HG03025 (cell line): Measurements from ENCODE around the gene CBX1.
A peak's percentile ranks its signal among the peaks of the same experiment; 100 is the strongest.

ENCODE experiments used
- ATAC-seq: cut with Tn5 transposase; IDR thresholded peaks from one replicate; pipeline ENCODE4 v1.9.1; 2021; ENCODE audit warnings: mild to moderate bottlenecking, moderate library complexity; ENCODE audit not compliant: unreplicated experiment, low FRiP score

Gene CBX1

DNA sequence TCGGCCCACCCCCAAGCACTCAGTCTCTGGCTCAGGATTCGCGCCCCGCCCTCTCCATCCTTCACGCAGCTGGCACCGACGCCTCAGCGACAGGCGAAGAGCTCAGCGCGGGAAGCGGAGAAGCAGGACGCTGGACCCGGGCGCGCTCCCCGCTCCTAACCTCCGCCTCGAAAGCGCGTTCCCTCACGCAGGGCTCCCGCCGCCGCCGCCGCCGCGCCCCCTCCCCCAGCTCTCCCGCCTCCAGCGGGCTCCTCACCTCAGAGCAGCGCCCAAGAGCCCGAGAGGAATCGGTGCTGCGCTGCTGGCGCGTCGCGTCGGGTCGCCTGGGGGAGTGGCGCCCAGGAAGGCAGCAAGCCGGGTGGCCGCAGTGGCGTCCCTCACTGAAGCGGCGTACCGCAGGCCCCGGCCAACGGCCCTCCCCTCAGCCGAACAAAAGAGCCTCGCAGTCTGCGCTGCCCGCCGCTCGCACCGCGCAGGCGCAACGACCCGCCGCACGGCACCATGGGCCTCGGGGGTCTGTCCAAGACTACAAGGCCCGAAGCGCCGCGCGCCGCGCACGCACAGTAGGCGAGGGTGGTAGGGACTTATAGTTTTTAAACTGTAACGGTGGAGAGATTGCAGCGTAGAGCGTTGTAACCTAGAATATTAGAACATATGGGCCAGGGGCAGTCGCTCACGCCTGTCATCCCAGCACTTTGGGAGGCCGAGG, at the start of gene CBX1:
CBX1 (minus strand) TSS at position 467 of the 709 bp plus-strand sequence. CDS start 24,474 bp downstream, outside the sequence.
- ATAC-seq, result peak; percentile 78

DNA sequence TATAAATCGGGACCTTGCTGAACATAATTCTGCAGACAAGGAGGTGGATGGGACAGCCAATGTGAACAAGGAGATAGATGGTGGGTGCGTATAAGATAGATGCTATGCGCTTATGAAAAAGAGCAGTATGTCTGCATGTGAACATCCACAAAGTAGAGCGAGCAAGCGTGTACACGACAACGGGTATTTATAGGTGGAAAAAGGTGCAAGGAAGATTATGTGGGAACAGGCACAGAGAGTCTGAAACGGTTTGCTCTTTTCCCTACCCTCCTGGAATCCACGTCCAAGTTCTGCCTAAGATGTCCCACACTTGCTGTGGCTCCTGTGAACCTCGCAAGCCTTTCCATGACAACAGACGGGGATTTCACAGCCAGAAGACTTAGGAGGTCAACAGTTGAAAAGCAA, 49.3 kb upstream of the CBX1 start:
- ATAC-seq, result no peak

DNA sequence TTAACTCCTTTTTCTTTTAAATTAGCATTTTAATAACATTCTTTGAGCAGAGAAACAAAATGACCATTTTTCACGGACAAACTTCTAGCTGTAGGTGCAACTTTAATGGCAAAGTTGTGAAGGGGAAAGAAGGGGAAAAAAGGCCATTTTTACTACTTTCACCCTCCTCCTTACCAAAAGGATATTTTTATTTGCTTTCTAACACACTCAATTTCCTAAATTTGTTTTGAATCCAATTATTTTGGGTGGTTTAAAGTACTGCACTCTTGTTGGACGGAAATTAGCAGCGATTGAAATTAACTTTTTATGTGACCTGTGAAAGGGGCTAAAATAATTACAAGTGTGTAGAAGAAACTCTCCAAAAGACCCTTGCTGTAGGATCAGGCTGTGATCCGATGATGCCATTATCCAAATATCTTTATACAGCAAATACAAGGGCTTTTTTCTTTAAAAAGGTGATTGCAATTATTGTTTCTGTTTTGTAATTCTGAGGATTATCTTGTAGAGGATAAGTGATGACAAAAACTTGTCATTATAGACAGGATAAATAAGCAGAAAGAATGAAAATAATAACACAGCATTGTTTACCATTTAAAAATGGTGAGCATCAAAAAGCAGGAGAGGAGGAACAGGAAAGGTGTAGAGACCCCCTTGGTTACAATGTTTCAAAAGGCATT, 48.6 kb upstream of the CBX1 start:
- no peak for ATAC-seq

DNA sequence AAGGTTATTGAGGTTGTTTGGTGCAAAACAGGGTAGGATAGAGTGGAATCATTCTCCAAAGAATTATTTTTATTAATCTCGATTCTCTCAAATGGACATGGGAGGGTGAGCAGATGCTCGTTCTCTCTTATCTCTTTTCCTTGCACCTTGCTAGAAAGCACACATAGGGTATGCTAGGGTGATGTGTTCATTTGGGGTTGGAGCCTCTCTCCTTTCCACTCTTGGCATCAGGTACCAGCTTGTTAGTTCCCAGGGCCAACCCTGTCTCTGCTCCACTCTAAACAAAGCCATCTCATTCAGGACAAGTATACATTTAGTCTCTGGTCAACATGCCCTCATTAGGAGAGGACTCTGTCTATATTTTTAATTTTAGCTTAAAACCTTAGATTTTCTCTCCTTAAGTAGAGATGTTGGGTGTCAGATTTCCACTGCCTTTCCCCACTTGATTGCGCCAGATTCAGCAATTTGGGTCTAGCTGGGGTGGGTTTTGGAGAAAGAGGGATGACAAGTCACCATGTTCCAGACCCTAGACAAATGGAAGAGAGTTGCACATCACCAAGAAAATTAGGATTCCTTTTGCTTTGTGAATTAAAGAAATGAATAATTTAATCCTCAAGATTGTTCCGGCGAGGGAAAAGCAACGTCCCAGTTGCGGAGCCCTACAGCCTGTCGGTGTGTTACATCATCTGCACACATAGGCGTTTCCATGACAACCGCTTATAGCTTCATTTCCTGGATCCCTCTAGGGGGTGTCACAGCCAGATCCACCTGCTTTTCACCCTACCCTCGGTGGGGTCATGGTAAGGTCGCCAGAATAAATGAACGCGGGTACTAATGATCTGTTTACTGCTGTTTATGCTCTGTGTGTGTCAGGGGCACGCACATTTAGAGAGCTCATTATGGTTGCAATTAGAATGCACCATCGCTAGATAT, 47.8 kb upstream of the CBX1 start:
- no peak for ATAC-seq

DNA sequence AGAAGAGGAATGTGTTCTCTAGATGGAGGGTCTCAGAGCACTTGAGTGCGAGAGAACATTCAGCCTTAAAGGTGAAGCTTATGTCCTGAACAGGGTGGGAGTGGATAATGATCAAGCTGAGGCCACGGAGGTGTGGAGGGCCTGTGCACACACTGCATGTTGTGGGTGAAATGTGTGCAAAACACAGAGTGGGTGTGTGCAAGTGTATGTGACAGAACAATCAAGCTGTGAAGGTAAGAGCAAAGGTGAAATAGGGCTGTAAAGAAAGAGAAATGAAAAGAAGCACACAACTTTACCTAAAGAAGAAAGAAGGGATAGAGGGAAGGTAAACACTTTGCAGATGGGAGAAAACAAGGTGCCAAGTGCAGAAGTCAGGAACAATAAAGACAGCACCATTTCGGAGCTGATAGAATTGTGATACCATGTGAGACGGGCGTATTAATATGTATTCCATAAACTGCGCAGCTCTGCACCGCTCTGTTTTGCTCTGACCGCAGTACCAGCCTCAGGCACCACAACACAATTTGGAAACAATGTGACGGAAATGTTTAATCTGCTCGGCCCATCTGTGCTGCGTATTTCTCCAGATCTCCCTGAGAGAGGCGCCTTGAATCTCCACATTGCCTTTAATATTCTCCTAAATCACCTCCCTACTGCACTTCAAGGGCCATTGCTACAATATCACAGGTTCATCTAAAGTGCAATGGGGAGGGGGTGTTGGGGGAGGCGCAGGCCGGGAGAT, 46.9 kb upstream of the CBX1 start:
- no peak for ATAC-seq

DNA sequence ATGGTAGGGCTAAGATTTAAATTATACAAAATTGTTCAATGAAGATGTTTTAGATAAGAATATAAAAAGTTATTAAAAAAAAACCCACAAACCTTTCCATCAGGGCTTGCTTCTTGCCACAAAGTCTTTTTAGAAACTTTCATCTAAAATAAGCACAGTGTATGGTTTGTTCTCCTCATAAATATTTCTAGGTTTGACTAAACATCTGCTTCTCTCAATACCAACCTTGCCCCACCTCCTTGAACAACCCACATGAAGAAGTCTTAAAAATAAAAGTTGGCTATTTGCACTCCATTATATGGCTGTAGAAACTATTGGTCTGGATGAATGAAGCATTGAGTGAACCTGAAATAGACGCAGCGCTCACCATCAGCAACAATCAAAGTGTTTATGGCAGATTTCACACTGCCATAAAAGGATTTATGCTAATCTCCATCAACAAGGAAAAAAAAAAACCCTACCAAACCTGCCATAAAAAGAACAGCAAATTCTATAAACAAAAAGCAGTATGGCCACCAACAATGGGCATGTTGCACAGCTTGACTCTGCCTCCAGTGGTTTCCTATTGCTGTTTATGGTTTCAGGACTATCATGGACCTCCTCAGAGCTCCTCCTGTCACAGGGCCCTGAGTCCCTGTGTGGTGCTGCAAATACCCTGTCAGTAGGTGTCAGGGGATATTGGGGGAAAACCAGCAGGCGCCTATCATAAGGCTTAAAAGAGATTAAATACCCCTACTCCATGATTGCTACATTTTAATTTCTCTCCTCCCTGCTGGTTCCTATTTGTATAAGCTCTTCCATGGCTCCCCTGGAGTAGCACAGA, 43.9 kb upstream of the CBX1 start:
- no peak for ATAC-seq

DNA sequence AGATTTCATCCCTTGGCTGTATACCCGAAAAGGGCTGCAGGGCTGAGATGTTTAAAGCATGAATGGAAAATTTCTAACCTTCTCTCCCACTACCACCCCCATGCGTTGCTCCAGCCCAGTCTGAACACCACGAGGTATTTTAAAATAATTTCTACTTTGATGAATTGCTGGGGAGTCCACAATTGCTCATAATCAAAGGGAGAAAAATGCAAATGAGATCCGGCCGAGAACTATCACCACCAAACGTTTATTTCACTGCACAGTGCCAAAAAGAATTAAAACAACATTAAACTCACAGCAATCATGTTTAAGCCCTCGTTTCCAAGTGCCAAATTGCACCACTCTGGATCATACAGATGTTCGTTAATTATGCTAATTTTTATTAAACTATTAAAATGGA, 43.0 kb upstream of the CBX1 start:
- ATAC-seq, result no peak

DNA sequence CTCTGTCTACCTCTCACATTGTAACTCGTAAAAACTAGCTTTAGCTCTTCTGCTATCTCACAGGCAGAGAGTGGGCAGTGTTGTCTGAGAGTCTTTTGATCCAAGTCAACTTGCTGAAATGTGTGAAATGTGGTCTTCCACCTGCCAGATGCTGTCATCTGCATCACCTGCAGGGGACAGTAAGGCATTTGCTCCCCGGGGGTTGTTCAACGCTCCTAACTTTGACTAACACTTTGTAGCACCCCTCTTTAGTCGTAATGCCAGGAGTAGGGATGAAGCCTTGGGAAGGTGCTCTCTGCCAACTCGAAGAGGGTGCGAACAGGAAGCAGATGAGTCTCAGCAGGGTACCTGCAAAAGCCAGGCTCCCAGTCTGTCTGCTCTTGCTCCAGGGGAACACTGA, 42.4 kb upstream of the CBX1 start:
- no peak for ATAC-seq

DNA sequence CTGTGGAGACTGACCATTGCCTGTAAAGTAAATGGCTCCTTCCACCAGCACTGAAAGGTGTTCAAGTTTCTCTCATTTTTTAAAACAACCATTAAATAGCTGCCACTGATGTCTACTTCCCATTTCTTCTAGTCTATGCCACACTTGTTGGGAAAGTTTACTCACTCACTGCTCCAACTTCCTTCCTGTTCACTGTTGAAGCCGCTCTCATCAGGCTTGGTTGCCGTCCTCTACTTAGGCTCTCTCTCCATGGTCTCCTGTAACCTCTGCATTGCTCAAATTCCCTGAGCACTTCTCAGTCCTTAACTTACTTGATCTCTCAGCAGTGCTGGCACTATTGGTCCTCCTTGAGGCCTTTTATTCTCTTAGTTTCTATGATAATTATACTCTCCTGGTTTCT, 38.7 kb upstream of the CBX1 start:
- no peak for ATAC-seq

DNA sequence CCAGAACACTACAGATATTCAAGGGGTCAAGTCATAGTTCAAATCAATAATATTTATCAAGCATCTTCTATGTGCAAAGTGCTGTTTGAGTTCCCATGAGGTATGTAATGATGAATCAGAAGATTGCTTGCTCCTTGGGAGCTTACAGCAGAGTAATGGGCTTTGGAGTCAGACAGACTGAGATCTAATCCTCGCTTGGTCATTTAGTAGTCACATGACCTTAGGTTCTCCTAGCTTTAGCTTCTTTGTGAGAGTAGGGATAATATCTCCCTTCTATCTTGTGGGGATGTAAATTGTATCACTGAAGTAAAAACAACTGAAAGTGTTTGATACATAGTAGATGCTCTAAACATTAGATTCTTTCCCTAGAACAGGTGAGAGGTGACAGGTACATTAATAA, 36.4 kb upstream of the CBX1 start:
- no peak for ATAC-seq

DNA sequence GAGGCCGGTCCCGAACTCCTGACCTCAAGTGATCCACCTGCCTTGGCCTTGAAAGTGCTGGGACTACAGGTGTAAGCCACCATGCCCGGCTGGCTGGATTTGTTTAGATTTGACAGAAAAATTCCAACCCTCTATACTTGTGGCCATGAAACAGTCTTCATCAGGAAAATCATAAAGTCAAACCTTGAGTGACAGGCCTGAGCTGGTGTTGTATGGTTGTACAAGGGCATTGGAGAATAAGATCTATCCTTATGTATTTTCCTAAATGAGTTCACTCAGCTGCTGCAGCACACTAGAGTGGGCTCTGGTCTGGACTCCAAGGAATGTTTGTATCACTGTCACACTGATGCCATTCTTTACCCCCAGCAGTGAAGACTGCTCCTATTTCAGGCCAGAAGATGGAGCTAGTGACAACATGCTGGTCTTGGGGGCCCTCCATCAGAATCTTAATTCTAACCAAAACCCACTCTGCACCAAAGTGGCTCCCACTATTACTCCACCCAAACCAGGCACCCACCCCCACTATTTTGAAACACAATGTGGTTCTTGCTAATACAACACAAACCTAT, 33.7 kb upstream of the CBX1 start:
- no peak for ATAC-seq

DNA sequence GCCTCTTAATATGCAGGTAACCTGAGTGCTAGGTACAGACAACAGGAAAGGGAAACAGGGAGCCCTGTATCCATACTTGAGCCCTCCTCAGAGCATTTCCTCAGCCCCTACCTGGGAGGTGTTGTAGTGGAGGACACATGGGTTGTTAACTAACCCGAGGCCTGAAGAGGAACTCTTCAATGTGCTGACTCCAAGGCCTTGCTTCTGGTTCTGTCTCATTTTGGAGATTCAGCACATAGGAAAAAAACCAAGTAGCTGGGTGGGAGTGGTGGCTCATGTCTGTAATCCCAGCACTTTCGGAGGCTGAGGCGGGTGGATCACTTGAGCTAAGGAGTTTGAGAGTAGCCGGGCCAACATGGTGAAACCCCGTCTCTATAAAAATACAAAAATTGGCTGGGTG, 31.1 kb upstream of the CBX1 start:
- ATAC-seq, result no peak

DNA sequence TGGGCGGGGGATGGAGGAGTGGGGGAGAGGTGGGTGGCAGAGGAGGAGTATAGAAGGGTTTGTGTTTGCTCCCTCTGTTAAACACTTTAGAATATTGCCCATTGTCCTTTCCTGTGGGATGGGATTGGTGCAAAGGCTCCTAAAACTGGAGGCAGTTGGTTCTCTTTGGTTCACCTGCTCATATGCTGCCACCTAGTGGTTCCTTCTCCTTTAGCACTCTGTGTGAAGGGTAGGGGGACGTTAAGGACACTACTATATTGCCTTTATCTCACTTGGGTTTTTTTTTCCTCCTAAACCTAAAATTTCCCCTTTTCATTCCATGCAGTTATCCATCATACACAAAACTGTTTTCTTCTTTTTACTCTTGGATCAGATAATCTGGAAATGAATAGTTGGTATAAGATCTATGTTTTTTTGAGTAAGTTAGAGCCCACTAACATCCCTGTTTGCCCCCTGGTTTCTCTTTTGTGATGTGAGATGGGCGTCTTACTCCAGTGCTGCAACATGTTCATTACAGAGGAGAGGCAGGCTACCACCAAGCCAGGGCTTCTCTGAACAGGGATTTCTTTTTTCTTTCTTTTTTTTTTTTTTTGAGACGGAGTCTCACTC, 30.0 kb upstream of the CBX1 start:
- ATAC-seq, result no peak

DNA sequence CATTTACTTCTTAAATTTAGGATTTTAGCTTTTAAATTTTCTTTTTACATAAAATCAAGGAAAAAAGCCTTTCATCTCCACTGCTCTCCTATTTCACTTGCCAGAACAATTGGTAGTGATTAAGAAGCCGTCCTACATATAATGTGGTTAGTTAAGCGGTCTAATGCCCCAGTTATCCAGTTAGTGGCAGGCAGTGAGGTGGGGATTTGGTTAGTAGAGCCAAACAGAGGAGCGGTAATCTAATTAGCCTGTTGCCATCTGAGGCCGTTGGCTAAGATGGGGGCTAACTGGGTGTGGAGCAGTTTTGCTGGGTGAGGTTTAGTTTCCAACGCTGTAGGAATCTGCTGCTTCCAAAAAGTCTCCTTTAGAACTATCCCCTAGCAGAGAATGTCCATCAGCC, 28.7 kb upstream of the CBX1 start:
- no peak for ATAC-seq

DNA sequence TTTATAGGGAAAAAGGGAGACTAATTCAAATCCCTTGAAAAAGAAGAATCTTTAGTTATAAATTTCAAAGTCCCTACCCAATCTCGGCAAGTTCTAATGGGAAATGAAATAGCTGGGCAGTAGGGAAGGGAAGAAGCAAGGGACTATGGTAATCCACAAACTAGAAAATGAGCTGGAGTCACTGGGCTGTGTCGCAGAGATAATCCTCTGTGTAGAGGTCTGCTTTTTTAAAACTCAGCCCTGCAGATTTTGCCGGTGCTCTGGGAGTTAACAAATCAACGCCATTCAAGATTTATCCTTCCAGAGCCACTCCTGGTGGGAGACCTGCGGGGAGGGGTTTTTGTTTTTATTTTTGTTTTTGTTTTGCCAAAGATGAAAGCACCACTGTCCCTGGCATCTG, 27.1 kb upstream of the CBX1 start:
- ATAC-seq, result no peak

DNA sequence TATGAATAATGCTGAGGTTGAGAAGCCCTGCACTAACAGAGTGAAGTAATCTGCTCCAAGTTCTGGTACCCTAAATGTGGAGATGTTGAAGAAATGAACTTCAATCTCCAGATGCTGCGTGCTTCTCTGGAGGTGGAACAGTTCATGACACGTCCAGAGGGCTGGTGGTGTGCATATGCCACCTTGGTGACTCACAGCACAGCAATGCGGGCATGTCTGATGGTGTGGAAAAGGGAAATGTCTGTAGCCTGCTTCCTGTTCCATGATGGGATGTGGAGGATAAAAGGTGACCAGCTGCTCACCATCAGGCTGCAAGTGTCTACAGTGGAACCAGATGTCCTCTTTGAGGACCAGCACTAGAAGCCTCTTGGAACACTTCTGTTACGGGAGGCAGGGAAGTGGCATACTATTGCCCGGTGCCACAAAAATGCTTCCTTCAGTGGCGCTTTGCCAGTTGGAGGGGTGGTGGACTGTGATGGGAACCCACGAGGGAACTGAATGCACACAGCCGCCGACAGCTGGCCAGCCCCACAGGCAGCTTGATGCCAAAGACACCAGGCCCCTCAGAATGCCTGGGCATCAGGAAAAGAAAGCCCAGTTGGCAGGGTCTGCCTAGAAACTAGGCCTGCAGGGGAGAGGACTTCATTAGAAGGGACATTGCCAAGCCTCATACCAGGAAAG, 26.2 kb upstream of the CBX1 start:
- ATAC-seq, result no peak

DNA sequence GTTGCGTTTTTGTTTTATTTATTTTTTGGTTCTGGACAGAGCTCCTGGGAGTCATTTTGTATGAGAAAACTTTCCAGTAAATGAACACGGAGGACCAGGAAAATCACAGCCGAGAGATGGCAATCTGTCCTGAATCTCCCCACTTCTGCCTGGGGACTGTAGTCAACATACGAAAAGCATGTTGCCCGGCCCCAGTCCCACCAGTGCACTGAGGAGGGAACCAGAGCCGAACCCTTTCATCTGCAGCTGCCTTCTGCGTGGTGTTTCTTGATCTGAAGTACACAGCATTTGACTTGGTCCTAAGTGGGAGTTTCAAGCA, 25.2 kb upstream of the CBX1 start:
- no peak for ATAC-seq

DNA sequence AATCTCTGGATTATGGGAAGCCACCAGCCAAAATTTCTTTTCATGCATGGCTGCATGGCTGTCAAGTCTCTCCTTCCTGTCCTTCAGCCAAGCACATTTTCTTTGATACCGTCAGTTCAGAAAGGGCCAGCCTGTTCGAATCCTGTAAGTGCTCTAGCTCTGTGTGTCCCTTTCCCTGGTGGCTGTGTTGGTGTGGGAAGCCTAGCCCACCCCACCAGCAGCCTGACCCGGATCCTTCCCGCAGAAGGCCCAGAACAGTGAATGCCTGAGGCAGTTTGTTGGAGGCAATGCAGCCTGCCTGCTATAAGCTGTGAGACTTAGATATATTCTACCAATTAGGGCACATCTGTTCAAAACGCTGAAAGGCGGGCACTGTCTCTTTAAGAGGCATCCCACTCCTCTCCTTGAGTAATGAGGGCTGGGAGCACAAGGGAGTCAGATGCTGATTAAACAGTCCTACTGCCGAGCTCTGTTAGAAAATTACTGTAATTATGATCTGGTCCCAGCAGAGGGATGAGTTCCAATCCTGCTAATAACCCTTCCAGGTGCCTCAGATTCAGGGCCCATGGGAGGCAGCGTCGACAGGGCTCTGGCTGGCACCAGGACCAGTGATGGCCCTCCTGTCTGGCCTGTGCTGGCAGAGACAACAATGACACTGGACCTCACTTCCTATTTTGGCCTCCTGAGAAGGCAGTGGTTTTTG, 24.7 kb upstream of the CBX1 start:
- ATAC-seq, result no peak
